ENCODE results near the gene MRPS10. TPM values are rescaled to one million over a fixed set of nuclear protein-coding genes. Genes with fewer than 3 reads are reported as not detected.
A peak's percentile ranks its signal among the peaks of the same experiment; 100 is the strongest.

Gene MRPS10
- total RNA-seq, 2 experiments from 2014 or later, result 27.9 to 33.1 TPM

- Mint-ChIP-seq H3K27me3 (no peaks in the 10 kb centered on the region), H3K27ac (no peak overlapping the region), H3K4me1 (no peaks in the 10 kb centered on the region), H3K36me3 (ENCODE audit: low read depth) (peaks cover 10% of the 10 kb centered on the region), H3K9me3 (no peaks in the 10 kb centered on the region), H3K4me3 (no peak overlapping the region)
- ChIA-PET POLR2A (no interaction called here), CTCF (interaction anchor here (0.6 to 1.4 kb wide), 2 partner anchors 15 to 782 kb away, joined by 3 to 4 read pairs; no protein-coding TSS in a partner anchor)
- DNase-seq, result no peak
Measured at GRCh38 chr6:42230345-42231321, 13.0 kb upstream of the MRPS10 start.

- Mint-ChIP-seq H3K36me3 (ENCODE audit: low read depth) (peaks cover 9% of the 10 kb centered on the region), H3K27ac (no peak overlapping the region), H3K9me3 (no peaks in the 10 kb centered on the region), H3K27me3 (no peaks in the 10 kb centered on the region), H3K4me1 (peaks cover 1% of the 10 kb centered on the region), H3K4me3 (no peak overlapping the region)
- DNase-seq, result no peak
- ChIA-PET POLR2A (no interaction called here), CTCF (interaction anchor here (1.4 kb wide), 1 partner anchor 14 kb away, joined by 4 read pairs; no protein-coding TSS in a partner anchor)
Measured at GRCh38 chr6:42229506-42230119, 12.0 kb upstream of the MRPS10 start.

GRCh38 chr6:42228305-42228704, 10.6 kb upstream of the MRPS10 start:
- H3K4me3 Mint-ChIP-seq, result no peak overlapping the region
- POLR2A ChIA-PET, result no interaction called here
- H3K4me1 Mint-ChIP-seq, result peaks cover 6% of the 10 kb centered on the region
- peaks cover 8% of the 10 kb centered on the region for H3K36me3 Mint-ChIP-seq (ENCODE audit: low read depth)
- no peak for DNase-seq
- no peak overlapping the region for H3K27ac Mint-ChIP-seq
- CTCF ChIA-PET, result interaction anchor here (0.6 kb wide), 1 partner anchor 20 kb away, joined by 3 read pairs; no protein-coding TSS in a partner anchor
- H3K27me3 Mint-ChIP-seq, result no peaks in the 10 kb centered on the region
- no peaks in the 10 kb centered on the region for H3K9me3 Mint-ChIP-seq

- Mint-ChIP-seq H3K9me3 (no peaks in the 10 kb centered on the region), H3K27me3 (no peaks in the 10 kb centered on the region), H3K36me3 (ENCODE audit: low read depth) (peaks cover 8% of the 10 kb centered on the region), H3K27ac (no peak overlapping the region), H3K4me1 (peaks cover 6% of the 10 kb centered on the region), H3K4me3 (no peak overlapping the region)
- POLR2A ChIA-PET, result no interaction called here
- DNase-seq, result no peak
- CTCF ChIA-PET, result interaction anchor here (1.2 kb wide), 1 partner anchor 320 kb away, joined by 4 read pairs; no protein-coding TSS in a partner anchor
Measured at GRCh38 chr6:42227173-42227850, 9.7 kb upstream of the MRPS10 start.

GRCh38 chr6:42226645-42227143, 9.0 kb upstream of the MRPS10 start:
- H3K36me3 Mint-ChIP-seq (ENCODE audit: low read depth), result peaks cover 8% of the 10 kb centered on the region
- DNase-seq, result no peak
- H3K27me3 Mint-ChIP-seq, result no peaks in the 10 kb centered on the region
- H3K27ac Mint-ChIP-seq, result no peak overlapping the region
- POLR2A ChIA-PET, result no interaction called here
- no peak overlapping the region for H3K4me3 Mint-ChIP-seq
- CTCF ChIA-PET, result interaction anchor here (1.2 kb wide), 1 partner anchor 321 kb away, joined by 4 read pairs; no protein-coding TSS in a partner anchor
- peaks cover 6% of the 10 kb centered on the region for H3K4me1 Mint-ChIP-seq
- H3K9me3 Mint-ChIP-seq, result no peaks in the 10 kb centered on the region

GRCh38 chr6:42226161-42226611, 8.5 kb upstream of the MRPS10 start:
- H3K4me3 Mint-ChIP-seq, result no peak overlapping the region
- peaks cover 8% of the 10 kb centered on the region for H3K36me3 Mint-ChIP-seq (ENCODE audit: low read depth)
- ChIA-PET CTCF (interaction anchor here (0.5 to 1.2 kb wide), 2 partner anchors 321 to 349 kb away, joined by 3 to 4 read pairs; no protein-coding TSS in a partner anchor), POLR2A (no interaction called here)
- no peaks in the 10 kb centered on the region for H3K27me3 Mint-ChIP-seq
- DNase-seq, result no peak
- H3K27ac Mint-ChIP-seq, result no peak overlapping the region
- H3K4me1 Mint-ChIP-seq, result peaks cover 6% of the 10 kb centered on the region
- H3K9me3 Mint-ChIP-seq, result no peaks in the 10 kb centered on the region

- ChIA-PET CTCF (interaction anchor here (0.6 kb wide), 3 partner anchors 22 to 1643 kb away, joined by 3 to 6 read pairs (median 4); no protein-coding TSS in a partner anchor), POLR2A (no interaction called here)
- Mint-ChIP-seq H3K9me3 (no peaks in the 10 kb centered on the region), H3K36me3 (ENCODE audit: low read depth) (peaks cover 8% of the 10 kb centered on the region), H3K4me1 (peaks cover 6% of the 10 kb centered on the region), H3K27me3 (no peaks in the 10 kb centered on the region), H3K27ac (no peak overlapping the region), H3K4me3 (no peak overlapping the region)
- DNase-seq, result no peak
Measured at GRCh38 chr6:42225419-42225818, 7.8 kb upstream of the MRPS10 start.

GRCh38 chr6:42225029-42225339, 7.3 kb upstream of the MRPS10 start:
- DNase-seq, result no peak
- ChIA-PET POLR2A (no interaction called here), CTCF (interaction anchor here (0.6 kb wide), 3 partner anchors 183 to 1642 kb away, joined by 3 to 4 read pairs (median 3); no protein-coding TSS in a partner anchor)
- Mint-ChIP-seq H3K36me3 (ENCODE audit: low read depth) (peaks cover 8% of the 10 kb centered on the region), H3K27ac (no peak overlapping the region), H3K4me1 (peaks cover 6% of the 10 kb centered on the region), H3K9me3 (no peaks in the 10 kb centered on the region), H3K27me3 (no peaks in the 10 kb centered on the region), H3K4me3 (no peak overlapping the region)

GRCh38 chr6:42224222-42225028, 6.8 kb upstream of the MRPS10 start:
- POLR2A ChIA-PET, result no interaction called here
- Mint-ChIP-seq H3K4me3 (no peak overlapping the region), H3K27ac (no peak overlapping the region)

GRCh38 chr6:42222448-42222847, 4.8 kb upstream of the MRPS10 start:
- no peaks in the 10 kb centered on the region for H3K27me3 Mint-ChIP-seq
- no peak overlapping the region for H3K4me3 Mint-ChIP-seq
- no peak for DNase-seq
- ChIA-PET CTCF (no interaction called here), POLR2A (no interaction called here)
- peaks cover 3% of the 10 kb centered on the region for H3K36me3 Mint-ChIP-seq (ENCODE audit: low read depth)
- H3K27ac Mint-ChIP-seq, result no peak overlapping the region
- H3K4me1 Mint-ChIP-seq, result peaks cover 12% of the 10 kb centered on the region
- H3K9me3 Mint-ChIP-seq, result no peaks in the 10 kb centered on the region

More at GRCh38 chr6:42224222-42225028, 6.8 kb upstream of the MRPS10 start:
- Mint-ChIP-seq H3K9me3 (no peaks in the 10 kb centered on the region), H3K27me3 (no peaks in the 10 kb centered on the region), H3K36me3 (ENCODE audit: low read depth) (peaks cover 8% of the 10 kb centered on the region), H3K4me1 (peaks cover 6% of the 10 kb centered on the region)
- no peak for DNase-seq
- CTCF ChIA-PET, result interaction anchor here (0.6 to 1.3 kb wide), 4 partner anchors 10 to 1344 kb away, joined by 3 to 5 read pairs (median 4); no protein-coding TSS in a partner anchor

- peaks cover 4% of the 10 kb centered on the region for H3K36me3 Mint-ChIP-seq (ENCODE audit: low read depth)
- H3K9me3 Mint-ChIP-seq, result no peaks in the 10 kb centered on the region
- POLR2A ChIA-PET, result no interaction called here
- no peak for DNase-seq
- CTCF ChIA-PET, result interaction anchor here (1.0 to 1.2 kb wide), 2 partner anchors 326 to 543 kb away, joined by 3 read pairs; no protein-coding TSS in a partner anchor
- H3K4me3 Mint-ChIP-seq, result no peak overlapping the region
- no peaks in the 10 kb centered on the region for H3K27me3 Mint-ChIP-seq
- peak overlapping the region; percentile 25 for H3K27ac Mint-ChIP-seq
- peaks cover 17% of the 10 kb centered on the region for H3K4me1 Mint-ChIP-seq
Measured at GRCh38 chr6:42221546-42221945, 3.9 kb upstream of the MRPS10 start.

GRCh38 chr6:42220807-42221206, 3.1 kb upstream of the MRPS10 start:
- no peak overlapping the region for H3K27ac Mint-ChIP-seq
- no peak for DNase-seq
- peaks cover 4% of the 10 kb centered on the region for H3K36me3 Mint-ChIP-seq (ENCODE audit: low read depth)

More at GRCh38 chr6:42220807-42221206, 3.1 kb upstream of the MRPS10 start:
- CTCF ChIA-PET, result interaction anchor here (0.6 to 1.2 kb wide), 3 partner anchors 327 to 585 kb away, joined by 3 read pairs; no protein-coding TSS in a partner anchor
- no peak overlapping the region for H3K4me3 Mint-ChIP-seq
- no peaks in the 10 kb centered on the region for H3K9me3 Mint-ChIP-seq
- POLR2A ChIA-PET, result no interaction called here
- no peaks in the 10 kb centered on the region for H3K27me3 Mint-ChIP-seq
- H3K4me1 Mint-ChIP-seq, result peaks cover 22% of the 10 kb centered on the region

All from activated CD4-positive, alpha-beta T cell treated with anti-CD3 and anti-CD28 coated beads, Interleukin-2, amount 10 ng/mL, durations not matched to agents 7 days and 5 days (primary cell).